SH-SY5Y (cell line): ENCODE data around the gene NUP133.

Source experiments
- GATA2 ChIP-seq: IDR thresholded peaks from 2 replicates; pipeline ENCODE4 v1.6.1; 2011; ENCODE audit warnings: mild to moderate bottlenecking, low read depth, low read length
- GATA3 ChIP-seq: IDR thresholded peaks from 2 replicates; pipeline ENCODE4 v1.6.1; 2011; ENCODE audit warnings: low read depth, mild to moderate bottlenecking, low read length, moderate library complexity

- TF ChIP-seq GATA2 (no peak), GATA3 (no peak)
These were observed 70.7 kb downstream of the NUP133 start for GRCh38 chr1:229437443-229437842.
